K562 (cell line): ENCODE measurements around the gene ALOXE3. TPM values are rescaled to one million over a fixed set of nuclear protein-coding genes. Genes with fewer than 3 reads are reported as not detected.

Experiments
- FOXK1 ChIP-seq: sonication (generic); formaldehyde crosslinking; IDR thresholded peaks from 2 replicates; pipeline ENCODE4 v1.8.0; 2022; ENCODE audit warnings: missing genetic modification reagents, mild to moderate bottlenecking, borderline replicate concordance
- FOXM1 ChIP-seq, 2 experiments: fragments of 450-650 bp in 1 of 2; sonication (generic) in 1 of 2; formaldehyde crosslinking in 1 of 2; IDR thresholded peaks; 2 replicates each; pipeline versions ENCODE4 v1.6.1 to v1.9.0; 2017 to 2022; ENCODE audit warnings: low read depth in 2 of 2, mild to moderate bottlenecking in 2 of 2, missing genetic modification reagents in 1 of 2, moderate library complexity in 1 of 2
- KLF1 ChIP-seq: fragments of 450-650 bp; IDR thresholded peaks from 2 replicates; pipeline ENCODE4 v1.6.1; 2016; ENCODE audit warnings: missing genetic modification characterization, missing compliant biosample characterization
- KLF13 ChIP-seq: fragments of 450-650 bp; IDR thresholded peaks from 2 replicates; pipeline ENCODE4 v1.6.1; 2016; ENCODE audit warnings: missing genetic modification characterization, low read depth, mild to moderate bottlenecking, missing compliant biosample characterization, moderate library complexity, borderline replicate concordance
- MAFF ChIP-seq: IDR thresholded peaks from 2 replicates; pipeline ENCODE4 v1.6.1; 2012; ENCODE audit warnings: low read length, improper control_type of control experiment
- MGA ChIP-seq: fragments of 450-650 bp; IDR thresholded peaks from 2 replicates; pipeline ENCODE4 v1.6.1; 2016; ENCODE audit warnings: mild to moderate bottlenecking, moderate library complexity
- NR2C2 ChIP-seq, 2 experiments: fragments of 200-800 bp in 1 of 2; sonication (Bioruptor generic) in 1 of 2; sonication (generic) in 1 of 2; formaldehyde crosslinking in 1 of 2; IDR thresholded peaks; 2 replicates each; pipeline versions ENCODE4 v1.6.1 to v1.8.0; 2016 to 2022; ENCODE audit warnings: mild to moderate bottlenecking in 1 of 2, missing compliant biosample characterization in 1 of 2, missing genetic modification characterization in 1 of 2, missing genetic modification reagents in 1 of 2
- SMARCA4 ChIP-seq: fragments of 450-650 bp; IDR thresholded peaks from 2 replicates; pipeline ENCODE4 v1.6.1; 2016
- TCF3 ChIP-seq: sonication (generic); formaldehyde crosslinking; IDR thresholded peaks from 2 replicates; pipeline ENCODE4 v1.4.0; 2020; ENCODE audit warnings: mild to moderate bottlenecking, missing genetic modification reagents
- THRAP3 ChIP-seq: fragments of 450-650 bp; IDR thresholded peaks from 2 replicates; pipeline ENCODE4 v1.6.1; 2016; ENCODE audit warnings: mild to moderate bottlenecking, inconsistent platforms, borderline replicate concordance
- ZNF197 ChIP-seq: fragments of 200-800 bp; sonication (Bioruptor generic); IDR thresholded peaks from 2 replicates; pipeline ENCODE4 v1.6.1; 2016; ENCODE audit warnings: low read depth, missing genetic modification characterization, missing compliant biosample characterization
- polyA plus RNA-seq, 8 experiments: library from polyadenylated mRNA; depleted of rRNA in 4 of 8; stranded (reverse) in 5 of 8; unstranded in 3 of 8; fragments of >200 nt; fragmentation: Nextera tagmentation in 2 of 8; fragmentation: Illumina TruSeq in 1 of 8; extraction: Ambion mirVana in 2 of 8; extraction: Trizol in 1 of 8; gene quantifications; 2 replicates each; pipeline versions ENCODE4 v1.2.1 to v1.2.3, GENCODE V29; 2011 to 2014; ENCODE audit warnings: inconsistent platforms in 1 of 8, missing spikeins in 1 of 8
- total RNA-seq, 7 experiments: library from RNA; depleted of rRNA in 6 of 7; stranded (reverse); fragments of >200 nt in 6 of 7; fragmentation: Illumina TruSeq in 2 of 7; extraction: Trizol in 2 of 7; gene quantifications; 2 replicates each; pipeline versions ENCODE4 v1.2.1 to v1.2.3, GENCODE V29; 2011 to 2021; ENCODE audit warnings: low replicate concordance in 1 of 7
- TF ChIP-seq, protein P1 (sequence below): IDR thresholded peaks from 3 replicates; pipeline ENCODE4 v1.6.1; 2011; ENCODE audit warnings: borderline replicate concordance, mild to moderate bottlenecking, moderate library complexity; ENCODE audit not compliant: insufficient read length; ENCODE audit errors: extremely low read depth

The ALOXE3 gene
- total and polyA plus RNA-seq, 9 of the 15 experiments (the other 6 are each of a cell fraction or from before 2014, with no cell fraction given): 0.04 TPM; not detected in 8

DNA sequence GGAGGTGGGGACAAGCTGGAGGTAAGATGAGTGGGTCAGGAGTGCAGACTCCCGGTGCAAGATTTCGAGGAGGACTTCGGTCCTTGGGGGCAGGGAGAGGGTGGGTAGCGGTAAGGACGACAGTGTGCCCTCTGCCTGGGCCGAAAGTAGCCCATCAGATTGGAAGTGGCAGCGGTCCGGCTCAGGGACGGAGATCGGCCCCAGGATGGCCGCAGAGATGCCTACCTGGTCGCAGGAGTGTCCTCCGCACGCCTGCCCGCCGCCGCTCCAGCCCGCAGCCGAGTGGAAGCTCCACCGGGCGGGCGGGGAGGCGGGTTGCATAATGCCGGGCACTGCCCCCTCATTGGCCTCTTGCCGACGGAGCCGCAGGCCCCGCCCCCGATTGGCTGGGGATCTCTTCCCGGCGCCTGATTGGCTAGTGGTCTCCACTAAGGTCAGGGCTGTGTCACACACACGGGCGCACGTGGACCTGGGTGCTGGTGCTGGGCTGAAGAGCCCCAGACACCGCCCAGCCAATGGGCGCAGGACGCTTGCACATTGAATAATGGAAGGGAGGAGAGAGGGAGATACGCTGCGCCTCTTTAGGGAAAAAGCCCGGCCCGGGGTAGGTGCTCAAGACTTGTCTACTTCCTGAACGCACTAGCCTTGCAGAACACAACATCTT is 33.9 kb upstream of the ALOXE3 start, which contains the start of gene PER1 (continued):
- TF ChIP-seq ZNF197 (CRISPR knock-in tag) (no peak), MAFF (no peak), NR2C2 (CRISPR knock-in tag; IDR thresholded peaks at IDR 0.05) (0 out of 2 replicates have a peak, but pooled peaks have one; percentile 19), NR2C2 (tag; IDR thresholded peaks at IDR 0.05) (peak; percentile 68), THRAP3 (no peak), KLF13 (tag) (no peak), KLF1 (tag) (0 out of 2 replicates have a peak, but pooled peaks have one; percentile 16), MGA (peak; percentile 87), TCF3 (CRISPR knock-in tag) (no peak), FOXK1 (0 out of 2 replicates have a peak, but pooled peaks have one; percentile 57), SMARCA4 (no peak), FOXM1 (IDR thresholded peaks at IDR 0.05; ENCODE audit: low read depth) (no peak), FOXM1 (CRISPR knock-in tag; IDR thresholded peaks at IDR 0.05; ENCODE audit: low read depth) (no peak)
- TF ChIP-seq, protein P1, sequence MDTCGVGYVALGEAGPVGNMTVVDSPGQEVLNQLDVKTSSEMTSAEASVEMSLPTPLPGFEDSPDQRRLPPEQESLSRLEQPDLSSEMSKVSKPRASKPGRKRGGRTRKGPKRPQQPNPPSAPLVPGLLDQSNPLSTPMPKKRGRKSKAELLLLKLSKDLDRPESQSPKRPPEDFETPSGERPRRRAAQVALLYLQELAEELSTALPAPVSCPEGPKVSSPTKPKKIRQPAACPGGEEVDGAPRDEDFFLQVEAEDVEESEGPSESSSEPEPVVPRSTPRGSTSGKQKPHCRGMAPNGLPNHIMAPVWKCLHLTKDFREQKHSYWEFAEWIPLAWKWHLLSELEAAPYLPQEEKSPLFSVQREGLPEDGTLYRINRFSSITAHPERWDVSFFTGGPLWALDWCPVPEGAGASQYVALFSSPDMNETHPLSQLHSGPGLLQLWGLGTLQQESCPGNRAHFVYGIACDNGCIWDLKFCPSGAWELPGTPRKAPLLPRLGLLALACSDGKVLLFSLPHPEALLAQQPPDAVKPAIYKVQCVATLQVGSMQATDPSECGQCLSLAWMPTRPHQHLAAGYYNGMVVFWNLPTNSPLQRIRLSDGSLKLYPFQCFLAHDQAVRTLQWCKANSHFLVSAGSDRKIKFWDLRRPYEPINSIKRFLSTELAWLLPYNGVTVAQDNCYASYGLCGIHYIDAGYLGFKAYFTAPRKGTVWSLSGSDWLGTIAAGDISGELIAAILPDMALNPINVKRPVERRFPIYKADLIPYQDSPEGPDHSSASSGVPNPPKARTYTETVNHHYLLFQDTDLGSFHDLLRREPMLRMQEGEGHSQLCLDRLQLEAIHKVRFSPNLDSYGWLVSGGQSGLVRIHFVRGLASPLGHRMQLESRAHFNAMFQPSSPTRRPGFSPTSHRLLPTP: no peak
